ENCODE measurements around the gene DDX59.
"Not testable (repeated sequence)": the region's sequence is repeated elsewhere in the genome, so short reads cannot be mapped to it uniquely, and the experiment has no call there.

Gene DDX59

DNA sequence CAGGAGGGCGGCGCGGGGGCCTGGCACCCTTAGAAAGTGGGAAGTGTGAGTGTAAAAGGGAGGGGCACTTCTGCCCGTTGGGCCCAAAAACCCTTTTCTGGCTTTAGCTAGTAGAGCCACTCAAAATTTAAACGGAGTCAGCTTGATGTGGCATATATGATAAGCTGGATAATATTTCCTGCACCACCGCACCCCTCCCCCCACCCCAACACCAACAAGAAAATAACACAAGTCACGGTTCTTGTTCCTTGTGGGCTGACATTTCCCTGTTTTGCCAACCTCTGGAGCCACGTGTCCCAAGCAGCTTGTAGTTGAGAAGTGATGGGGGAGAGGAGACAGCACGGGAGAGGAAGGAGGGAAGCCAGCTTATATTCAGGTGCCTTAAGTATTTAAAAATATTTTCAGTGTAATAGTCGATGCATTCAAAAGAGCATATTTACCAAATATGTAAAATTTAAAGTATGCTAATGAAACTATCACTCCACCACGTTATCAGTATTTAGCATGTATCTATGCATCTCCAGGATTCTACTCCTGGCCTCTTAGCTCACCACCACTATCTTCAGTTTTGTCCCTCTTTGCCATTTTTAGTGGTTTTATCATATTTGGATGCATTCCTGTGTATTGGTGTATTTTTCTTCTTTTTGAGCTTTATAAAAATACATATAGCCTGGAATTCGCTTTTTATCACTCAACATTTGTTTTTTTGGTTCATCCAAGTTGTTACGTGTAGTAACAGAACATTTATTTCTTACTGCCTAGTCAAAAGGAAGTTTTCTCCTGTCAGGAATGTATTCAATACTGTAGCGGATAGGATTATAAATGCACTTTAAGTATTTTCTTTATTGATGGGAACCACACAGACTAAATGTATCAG, 773 bp upstream of the DDX59 start:
- DNase-seq = peak; percentile 71

- DNase-seq = no peak
Observed at GRCh38 chr1:200668514-200669313, 993 bp downstream of the DDX59 start.

GRCh38 chr1:200666309-200666708, 3.4 kb downstream of the DDX59 start:
- no peak for DNase-seq

DNA sequence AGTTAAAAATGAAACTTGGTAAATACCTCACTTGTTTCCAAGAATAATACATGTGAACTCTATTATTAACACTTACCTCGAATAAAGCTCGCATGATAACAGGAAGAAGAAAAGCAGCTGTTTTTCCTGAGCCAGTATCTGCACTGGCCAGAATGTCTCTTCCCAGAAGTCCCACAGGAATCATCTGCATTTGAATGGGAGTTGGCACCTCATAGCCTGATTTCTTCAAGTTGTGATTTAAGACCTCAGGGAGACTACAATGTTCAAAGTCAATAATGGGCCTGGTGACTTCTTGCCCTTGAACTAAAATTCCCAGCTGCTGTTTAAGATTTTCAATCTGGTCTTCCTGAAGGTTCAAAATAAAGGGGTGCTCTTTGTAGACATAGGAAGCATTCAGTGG, 3.8 kb downstream of the DDX59 start:
- no peak for DNase-seq

DNA sequence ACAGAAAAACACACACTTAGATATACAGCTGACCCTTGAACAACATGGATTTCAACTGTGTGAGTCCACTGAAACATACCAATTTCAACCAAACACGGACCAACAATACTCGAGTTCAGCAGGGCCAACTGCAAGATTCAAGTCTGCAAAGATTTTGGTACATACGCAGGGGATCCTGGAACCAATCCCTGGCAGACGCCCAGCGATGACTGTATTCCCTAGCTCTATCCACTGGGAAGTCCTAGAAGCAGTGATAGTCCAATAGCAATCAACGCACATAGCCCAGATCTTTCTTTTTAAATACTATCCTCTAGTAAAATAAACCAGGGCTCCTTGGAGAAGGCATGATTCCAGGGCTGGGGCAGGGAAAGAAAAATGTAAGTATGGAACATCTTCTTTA, 9.0 kb downstream of the DDX59 start:
- DNase-seq = no peak

DNA sequence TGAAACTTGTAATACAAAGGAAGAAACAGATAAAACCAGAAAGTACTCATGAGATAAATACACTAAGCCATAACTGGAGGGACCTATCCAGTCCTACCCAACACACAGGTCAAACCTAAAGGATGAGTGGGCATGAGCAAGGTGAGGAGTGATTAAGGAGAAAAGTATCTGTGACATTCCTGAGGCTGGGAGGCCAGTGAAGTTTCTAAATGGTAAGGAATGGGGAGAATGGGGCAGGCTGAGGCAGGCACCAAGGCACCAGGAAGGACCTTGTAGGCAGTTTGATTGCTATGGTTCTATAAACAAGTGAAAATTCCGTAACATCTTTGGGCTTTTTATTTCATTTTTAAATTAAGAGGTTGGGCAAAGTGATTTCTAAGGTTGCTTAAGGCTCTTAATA, 10.4 kb downstream of the DDX59 start:
- no peak for DNase-seq

DNA sequence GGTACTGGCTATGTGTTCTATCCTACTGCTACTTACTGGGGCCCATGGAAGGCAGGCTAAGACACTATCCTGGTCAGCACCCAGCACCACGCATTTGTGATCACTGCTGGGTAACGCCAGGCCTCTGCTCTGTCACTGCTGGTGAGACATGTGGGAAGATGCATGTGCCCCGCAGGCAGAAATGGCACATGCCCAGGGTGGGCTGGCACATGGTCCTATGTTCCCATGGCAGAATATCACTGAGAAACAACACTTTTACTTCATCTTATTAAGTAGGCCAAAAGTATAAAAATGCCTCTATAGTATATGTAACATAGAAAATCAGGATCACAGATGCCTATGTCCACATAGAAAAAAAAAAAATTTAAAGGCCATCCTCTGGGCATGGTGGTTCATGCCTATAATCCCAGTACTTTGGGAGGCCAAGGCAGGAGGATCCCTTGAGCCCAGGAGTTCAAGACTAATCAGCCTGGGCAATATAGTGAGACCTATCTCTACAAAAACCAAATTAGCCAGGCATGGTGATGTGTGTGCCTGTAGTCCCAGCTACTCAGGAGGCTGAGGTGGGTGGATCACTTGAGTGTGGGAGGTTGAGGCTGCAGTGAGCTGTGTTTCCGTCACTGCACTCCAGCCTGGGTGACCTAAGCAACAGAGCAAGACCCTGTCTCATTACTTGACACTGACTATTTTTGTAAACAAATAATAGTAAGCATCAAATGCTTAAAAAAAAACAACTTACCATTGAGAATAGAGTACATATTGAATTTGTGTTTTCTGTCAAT, 11.5 kb downstream of the DDX59 start:
- no peak for DNase-seq

- DNase-seq = no peak
Observed at GRCh38 chr1:200654660-200655059, 15.0 kb downstream of the DDX59 start.

GRCh38 chr1:200653022-200653462, 16.7 kb downstream of the DDX59 start:
- no peak for DNase-seq

DNA sequence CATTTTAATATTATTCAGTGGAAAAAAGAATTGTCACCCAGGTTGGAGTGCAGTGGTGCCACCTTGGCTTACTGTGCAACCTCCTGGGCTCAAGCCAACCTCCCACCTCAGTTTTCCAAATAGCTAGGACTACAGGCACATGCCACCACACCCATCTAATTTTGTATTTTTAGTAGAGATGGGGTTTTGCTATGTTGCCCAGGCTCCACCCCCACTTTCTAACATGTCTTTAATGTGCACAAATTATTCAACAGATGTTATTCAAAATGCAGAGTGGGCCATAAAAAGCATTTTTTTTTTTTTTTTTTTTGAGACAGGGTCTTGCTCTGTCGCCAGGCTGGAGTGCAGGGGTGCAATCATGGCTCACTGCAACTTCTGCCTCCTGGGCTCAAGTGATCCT, 17.3 kb downstream of the DDX59 start:
- no peak for DNase-seq

DNA sequence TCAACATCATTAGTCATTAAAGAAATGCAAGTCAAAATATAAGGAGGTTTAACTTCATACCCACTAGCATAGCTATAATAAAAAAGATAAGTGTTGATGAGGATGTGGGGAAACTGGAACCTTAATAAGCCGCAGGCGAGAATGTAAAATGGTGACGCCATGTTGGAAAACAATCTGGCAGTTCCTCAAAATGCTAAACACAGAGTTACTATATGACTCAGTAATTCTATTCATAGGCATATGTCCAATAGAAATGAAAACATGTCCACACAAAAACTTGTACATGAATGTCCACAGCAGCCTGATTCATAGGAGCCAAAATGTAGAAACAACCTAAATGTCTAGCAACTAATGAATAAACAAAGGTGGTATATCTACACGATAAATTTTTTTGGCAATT, 23.2 kb downstream of the DDX59 start:
- no peak for DNase-seq

- no peak for DNase-seq
Observed at GRCh38 chr1:200644021-200644420, 25.7 kb downstream of the DDX59 start.

DNA sequence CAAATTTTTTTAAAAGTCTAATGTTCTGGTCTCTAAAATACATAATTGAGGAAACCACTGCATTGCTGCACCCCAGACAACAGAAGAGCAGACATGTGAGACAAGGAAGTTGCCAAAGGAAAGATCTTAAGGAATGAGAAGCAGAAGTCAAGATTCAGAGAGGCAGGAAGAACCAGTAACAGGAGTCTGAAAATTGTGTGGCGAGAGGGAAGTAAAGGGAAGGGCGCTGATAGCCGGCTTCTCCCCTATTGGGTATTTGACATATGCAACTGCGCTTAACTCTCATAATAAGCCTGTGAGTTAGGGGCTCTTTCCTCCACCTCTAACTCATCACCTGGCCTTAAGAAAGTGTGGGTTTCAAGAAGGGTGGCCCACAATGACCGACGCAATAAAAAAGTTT, 27.2 kb downstream of the DDX59 start:
- DNase-seq = no peak

DNA sequence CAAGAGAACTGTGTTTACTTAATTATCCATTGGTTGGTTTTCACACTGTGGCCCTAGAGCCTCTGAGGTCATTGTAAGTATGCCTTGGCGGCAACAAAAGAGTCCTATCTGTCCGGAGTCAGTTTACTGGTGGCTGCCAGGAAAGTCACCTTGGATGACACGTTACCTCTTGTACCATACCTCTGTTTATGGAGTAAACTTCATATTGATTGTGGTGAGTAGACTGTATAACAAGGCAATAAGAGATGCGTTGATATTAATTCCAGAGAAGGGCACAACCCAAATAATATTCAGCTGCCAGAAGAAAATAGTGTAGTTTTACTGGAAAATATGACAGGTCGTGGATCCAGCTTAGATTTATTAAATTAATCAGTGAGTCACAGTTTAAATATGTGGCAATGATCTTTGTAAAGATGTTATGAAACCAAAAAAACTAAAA, 28.7 kb downstream of the DDX59 start:
- no peak for DNase-seq

- no peak for DNase-seq
Observed at GRCh38 chr1:200640373-200640962, 29.2 kb downstream of the DDX59 start.

DNA sequence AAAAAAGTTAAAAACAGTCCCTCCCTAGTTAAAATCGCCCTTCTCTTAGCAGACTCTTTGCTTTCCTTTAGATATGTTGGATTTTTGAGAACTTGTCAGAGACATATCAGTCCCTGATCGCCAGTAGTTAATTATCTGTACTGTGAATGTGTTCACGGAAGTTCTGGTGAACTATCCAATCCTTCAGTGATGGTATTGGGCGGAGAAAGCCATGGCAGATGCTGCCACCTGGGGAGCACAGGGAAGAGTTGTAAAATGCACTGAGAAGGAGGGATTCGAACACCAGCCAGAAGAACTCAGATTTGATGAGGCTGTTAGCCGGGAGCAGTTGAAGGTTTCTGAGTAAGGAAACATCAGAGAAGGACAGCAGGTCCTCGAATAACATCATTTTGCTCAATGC, 31.6 kb downstream of the DDX59 start:
- no peak for DNase-seq

- DNase-seq = no peak
Observed at GRCh38 chr1:200636681-200637080, 33.0 kb downstream of the DDX59 start.

DNA sequence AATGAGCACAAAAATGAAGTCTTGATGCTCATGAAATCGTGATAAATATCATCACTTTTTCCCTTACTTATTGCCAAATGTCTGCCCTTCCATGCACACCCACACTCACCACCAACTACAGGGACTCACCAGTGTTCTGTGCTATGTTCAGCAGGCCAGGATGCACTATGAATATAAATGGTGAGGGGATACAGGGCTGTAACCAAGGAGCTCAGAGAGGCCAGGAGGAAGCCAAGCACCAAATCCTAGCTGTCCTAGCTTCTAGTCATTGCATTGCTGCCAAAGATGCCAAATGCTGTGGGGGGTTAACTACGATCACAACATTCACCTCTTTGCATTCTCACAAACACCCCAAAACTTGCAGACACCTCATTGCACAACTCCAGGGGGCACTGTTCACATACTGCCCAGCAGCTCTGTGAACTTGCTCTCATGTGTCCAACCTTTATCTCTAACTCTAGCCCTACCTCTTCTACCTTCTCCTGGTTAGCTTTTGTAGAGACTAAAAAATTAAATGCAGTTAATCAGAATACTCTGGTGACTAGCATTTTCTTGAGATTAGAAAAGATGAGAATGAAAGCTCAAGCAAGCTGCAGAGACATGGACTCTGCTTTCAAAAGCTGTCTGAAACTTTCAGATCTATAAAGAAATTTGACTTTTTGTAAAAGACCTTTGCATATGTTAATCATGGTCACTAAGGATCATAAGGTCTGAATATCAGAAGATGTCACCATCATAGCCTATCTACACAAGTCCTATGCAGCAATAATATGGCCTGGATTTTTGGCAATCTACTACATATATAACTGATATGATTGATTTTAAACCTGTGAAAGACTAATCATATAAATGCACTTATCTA, 35.2 kb downstream of the DDX59 start:
- DNase-seq = no peak

DNA sequence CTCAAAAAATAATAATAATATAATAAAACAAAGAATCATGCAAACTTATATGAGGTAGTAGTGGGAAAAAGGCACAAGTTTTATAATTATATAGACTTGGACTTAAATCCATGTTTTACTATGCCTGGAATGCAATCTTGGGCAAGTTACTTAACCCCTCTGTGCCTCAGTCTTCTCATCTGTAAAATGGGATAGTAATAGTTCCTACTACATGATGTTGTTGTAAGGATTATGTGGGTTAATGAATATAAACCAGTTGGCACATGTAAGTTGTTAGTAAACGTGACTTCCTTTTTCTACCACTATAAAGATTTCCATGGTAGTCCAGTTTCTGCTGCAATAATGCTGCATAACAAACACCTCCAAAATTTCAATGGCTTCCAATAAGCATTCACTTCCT, 38.3 kb downstream of the DDX59 start:
- no peak for DNase-seq

DNA sequence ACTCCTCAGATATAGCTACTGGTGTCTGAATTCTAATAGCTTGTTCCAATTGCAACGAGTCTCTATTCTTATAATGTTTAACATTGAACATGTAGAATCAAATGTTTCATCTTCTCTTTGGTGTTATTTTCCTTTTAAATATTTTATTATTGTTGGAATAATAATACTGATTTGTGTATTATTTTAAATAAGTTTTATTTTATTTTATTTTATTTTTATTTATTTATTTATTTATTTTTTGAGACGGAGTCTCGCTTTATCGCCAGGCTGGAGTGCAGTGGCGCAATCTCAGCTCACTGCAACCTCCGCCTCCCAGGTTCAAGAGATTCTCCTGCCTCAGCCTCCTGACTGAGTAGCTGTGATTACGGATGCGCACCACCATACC, 39.2 kb downstream of the DDX59 start:
- DNase-seq = not testable (repeated sequence)

DNA sequence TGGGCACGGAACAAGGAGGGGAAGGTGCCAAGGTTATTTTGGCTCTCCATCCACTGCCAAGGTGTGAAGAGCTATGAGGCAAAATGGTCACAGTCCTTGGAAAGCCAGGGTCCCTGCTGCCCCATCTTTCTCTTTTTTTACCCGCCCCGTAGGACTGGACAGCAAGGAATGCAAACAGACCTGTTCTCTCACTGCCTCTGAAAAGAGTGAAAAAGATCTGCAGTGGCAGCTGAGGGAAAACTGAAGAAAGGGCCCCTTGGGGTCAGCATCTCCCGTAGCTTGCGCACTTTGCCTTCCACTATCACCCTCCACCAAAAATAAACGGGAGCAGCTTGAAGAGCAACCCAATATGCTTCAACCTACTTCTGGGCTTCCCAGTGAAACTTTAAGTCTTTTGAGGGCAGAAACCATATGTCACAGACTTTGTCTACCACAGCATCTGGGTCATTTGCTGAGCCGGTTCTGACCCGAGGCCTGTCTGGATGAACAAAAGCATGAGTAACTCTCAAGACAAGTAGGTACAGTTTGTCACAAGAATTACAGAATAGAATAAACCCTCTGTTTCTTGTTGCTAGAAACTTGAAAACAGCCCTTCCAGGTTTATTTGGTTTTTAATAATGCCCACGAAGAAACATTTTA, 39.7 kb downstream of the DDX59 start:
- no peak for DNase-seq

Measured in NCI-H1105 treated with DMSO at 0.1 percent for 48 hours (cell line).